Choroid plexus epithelial cell (primary cell): Measurements from ENCODE around the gene CSNK1A1L.

ENCODE experiments used
- DNase-seq: peaks from one replicate; pipeline ENCODE4 v3.0.0-alpha.2; 2010; ENCODE audit warnings: low read depth
- H3K4me3 ChIP-seq: 2 replicates; pipeline ENCODE4 v1.5.1; 2011; ENCODE audit warnings: low read depth, mild to moderate bottlenecking, control low read depth, low read length, moderate library complexity
- TF ChIP-seq, protein P1 (sequence below): conservative IDR thresholded peaks from 2 replicates; pipeline ENCODE4 v1.5.1; 2011; ENCODE audit warnings: low read depth, mild to moderate bottlenecking, control low read depth, inconsistent platforms, low read length, moderate library complexity

The CSNK1A1L gene

GRCh38 chr13:37097076-37097475, 8.4 kb downstream of the CSNK1A1L start:
- no peak overlapping the region for H3K4me3 ChIP-seq
- TF ChIP-seq, protein P1, sequence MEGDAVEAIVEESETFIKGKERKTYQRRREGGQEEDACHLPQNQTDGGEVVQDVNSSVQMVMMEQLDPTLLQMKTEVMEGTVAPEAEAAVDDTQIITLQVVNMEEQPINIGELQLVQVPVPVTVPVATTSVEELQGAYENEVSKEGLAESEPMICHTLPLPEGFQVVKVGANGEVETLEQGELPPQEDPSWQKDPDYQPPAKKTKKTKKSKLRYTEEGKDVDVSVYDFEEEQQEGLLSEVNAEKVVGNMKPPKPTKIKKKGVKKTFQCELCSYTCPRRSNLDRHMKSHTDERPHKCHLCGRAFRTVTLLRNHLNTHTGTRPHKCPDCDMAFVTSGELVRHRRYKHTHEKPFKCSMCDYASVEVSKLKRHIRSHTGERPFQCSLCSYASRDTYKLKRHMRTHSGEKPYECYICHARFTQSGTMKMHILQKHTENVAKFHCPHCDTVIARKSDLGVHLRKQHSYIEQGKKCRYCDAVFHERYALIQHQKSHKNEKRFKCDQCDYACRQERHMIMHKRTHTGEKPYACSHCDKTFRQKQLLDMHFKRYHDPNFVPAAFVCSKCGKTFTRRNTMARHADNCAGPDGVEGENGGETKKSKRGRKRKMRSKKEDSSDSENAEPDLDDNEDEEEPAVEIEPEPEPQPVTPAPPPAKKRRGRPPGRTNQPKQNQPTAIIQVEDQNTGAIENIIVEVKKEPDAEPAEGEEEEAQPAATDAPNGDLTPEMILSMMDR, result no peak
- no peak for DNase-seq

DNA sequence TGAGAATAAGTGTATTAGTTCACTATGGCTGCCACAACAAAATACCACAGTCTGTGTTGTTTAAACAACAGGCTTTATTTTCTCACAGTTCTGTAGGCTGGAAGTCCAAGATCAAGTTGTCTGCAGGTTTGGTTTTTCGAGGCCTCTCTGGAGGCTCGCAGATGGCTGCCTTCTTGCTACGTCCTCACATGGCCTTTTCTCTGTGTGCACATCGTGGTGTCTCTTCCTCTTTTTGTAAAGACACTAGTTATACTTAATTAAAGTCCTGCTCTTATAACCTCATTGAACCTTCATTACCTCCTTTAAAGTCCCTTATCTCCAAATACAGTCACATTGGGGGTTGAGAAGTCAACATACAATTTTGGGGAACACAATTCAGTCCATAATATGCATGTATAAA, 10.6 kb downstream of the CSNK1A1L start:
- DNase-seq, result no peak
- TF ChIP-seq, protein P1, result no peak
- H3K4me3 ChIP-seq, result no peak overlapping the region

DNA sequence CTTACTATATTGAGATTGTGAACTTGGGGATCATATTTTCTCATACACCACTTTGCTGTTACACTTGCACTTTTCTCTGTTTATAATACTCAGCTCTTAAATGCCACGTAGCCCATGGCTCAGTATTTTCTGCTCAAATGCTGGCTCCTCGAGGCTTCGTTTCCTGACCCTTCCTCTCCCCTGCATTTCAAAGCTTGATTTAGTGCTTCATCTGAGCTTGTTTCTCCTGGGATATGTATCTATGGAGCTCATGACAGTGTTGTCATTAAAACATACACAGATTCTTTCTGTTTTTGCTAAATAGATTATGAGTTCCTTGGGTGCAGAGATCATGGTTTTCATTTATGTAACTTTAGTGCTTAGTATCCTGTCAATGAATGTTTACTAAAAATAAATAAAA, 11.4 kb downstream of the CSNK1A1L start:
- H3K4me3 ChIP-seq, result no peak overlapping the region
- no peak for DNase-seq
- TF ChIP-seq, protein P1, result no peak

DNA sequence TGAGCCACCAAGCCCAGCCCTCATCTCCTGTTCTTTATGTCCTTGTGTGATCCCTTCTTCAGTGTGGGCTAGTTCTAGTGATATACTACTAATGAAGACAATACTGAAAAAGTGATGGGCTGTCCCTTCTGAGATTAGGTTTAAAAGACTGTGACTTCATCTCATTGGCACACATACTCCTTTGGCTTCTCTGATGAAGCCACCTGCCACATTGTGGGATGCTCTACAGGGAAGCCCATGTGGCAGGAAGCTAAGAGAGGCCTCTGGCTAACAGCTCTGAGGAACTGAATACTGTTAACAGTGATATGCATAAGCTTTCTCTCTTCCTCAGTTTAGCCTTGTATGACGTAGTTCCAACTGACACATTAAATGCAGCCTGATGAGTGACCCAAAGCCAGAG, 13.6 kb downstream of the CSNK1A1L start:
- DNase-seq, result peak; percentile 36
- TF ChIP-seq, protein P1, result no peak
- no peak overlapping the region for H3K4me3 ChIP-seq

DNA sequence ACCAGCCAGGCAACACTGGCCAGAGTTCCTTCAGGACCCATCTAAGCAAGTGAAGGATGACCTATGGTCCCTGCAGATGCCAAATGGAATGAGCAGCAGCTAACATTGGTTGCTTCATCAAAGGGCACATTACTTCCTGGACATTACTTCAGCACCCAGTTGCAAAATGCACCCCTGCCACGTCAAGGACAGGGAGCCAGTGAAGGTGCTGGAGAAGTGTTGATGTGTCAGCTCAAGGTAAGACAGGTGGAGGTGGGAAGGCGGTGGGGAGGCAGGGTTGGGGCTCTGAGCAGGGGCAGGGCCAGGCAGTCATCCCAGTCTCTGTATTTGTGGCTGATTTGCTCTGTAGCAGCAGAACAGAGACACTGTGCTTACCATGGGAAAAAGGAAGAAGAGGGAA, 14.6 kb downstream of the CSNK1A1L start:
- DNase-seq, result peak; percentile 16
- H3K4me3 ChIP-seq, result no peak overlapping the region
- TF ChIP-seq, protein P1, result no peak

- no peak overlapping the region for H3K4me3 ChIP-seq
- DNase-seq, result no peak
- TF ChIP-seq, protein P1, result no peak
Measured at GRCh38 chr13:37089495-37089894, 16.0 kb downstream of the CSNK1A1L start.

DNA sequence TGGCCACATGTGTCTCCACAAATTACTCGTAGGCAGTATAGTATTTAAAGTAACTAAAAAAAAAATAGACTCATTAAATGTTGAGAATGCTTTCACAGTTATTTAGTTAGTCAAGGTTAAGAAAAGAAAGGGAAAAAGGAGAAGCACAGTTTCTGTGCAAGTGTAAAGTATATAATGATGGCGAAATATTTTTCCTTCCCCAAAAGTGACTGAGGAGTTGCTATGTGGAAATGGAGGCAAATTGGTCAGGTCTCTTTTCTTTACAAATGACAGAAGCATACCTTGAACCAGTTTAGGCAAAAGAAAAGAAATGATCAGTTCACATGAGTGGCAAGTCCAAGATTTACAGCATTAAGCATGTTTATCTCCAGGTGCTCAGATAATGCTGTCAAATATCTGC, 18.0 kb downstream of the CSNK1A1L start:
- H3K4me3 ChIP-seq, result no peak overlapping the region
- no peak for DNase-seq
- TF ChIP-seq, protein P1, result no peak
